Mammary epithelial cell (primary cell): Measurements from ENCODE around the gene KIAA1614.
"Not testable (repeated sequence)": the region's sequence is repeated elsewhere in the genome, so short reads cannot be mapped to it uniquely, and the experiment has no call there.

ENCODE experiments used
- EZH2 ChIP-seq: IDR thresholded peaks from 2 replicates; pipeline ENCODE4 v1.6.1; 2012; ENCODE audit warnings: low read length, inconsistent platforms, borderline replicate concordance
- TF ChIP-seq, protein P1 (sequence below), 2 donors: IDR thresholded peaks in 1 of 2; conservative IDR thresholded peaks in 1 of 2; 2 replicates each; pipeline ENCODE4 v1.5.1; 2011 to 2012; ENCODE audit warnings: inconsistent platforms in 2 of 2, low read length in 2 of 2, mild to moderate bottlenecking in 2 of 2, control low read depth in 1 of 2, low read depth in 1 of 2; ENCODE audit not compliant: insufficient read depth in 1 of 2; ENCODE audit errors: extremely low read depth in 1 of 2

DNA sequence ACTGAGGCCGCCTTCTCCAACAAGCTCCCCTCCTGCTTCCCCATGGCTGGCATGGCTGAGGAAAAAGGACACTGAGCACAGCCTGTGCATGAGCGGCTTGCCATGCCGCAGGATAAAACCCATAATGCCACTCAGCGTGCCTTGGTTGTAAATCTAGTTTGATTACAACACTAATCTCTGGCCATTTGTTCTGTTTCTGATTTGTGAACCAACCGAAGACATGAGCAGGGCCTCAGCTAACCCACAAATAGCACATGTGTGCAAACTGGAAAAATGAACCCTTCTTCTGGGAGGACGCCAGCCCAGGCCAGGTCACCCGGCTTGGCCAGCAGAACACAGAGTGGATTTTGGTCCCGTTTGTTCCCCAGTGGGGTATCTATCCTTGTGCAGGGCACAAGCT, 56.1 kb downstream of the KIAA1614 start:
- TF ChIP-seq, protein P1, sequence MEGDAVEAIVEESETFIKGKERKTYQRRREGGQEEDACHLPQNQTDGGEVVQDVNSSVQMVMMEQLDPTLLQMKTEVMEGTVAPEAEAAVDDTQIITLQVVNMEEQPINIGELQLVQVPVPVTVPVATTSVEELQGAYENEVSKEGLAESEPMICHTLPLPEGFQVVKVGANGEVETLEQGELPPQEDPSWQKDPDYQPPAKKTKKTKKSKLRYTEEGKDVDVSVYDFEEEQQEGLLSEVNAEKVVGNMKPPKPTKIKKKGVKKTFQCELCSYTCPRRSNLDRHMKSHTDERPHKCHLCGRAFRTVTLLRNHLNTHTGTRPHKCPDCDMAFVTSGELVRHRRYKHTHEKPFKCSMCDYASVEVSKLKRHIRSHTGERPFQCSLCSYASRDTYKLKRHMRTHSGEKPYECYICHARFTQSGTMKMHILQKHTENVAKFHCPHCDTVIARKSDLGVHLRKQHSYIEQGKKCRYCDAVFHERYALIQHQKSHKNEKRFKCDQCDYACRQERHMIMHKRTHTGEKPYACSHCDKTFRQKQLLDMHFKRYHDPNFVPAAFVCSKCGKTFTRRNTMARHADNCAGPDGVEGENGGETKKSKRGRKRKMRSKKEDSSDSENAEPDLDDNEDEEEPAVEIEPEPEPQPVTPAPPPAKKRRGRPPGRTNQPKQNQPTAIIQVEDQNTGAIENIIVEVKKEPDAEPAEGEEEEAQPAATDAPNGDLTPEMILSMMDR (conservative IDR thresholded peaks at IDR 0.05 in 1 of 2, IDR thresholded peaks at IDR 0.05 in 1 of 2; ENCODE audit: extremely low read depth in 1 of 2, insufficient read depth in 1 of 2, low read depth in 1 of 2, low read length in 2 of 2) = not testable (repeated sequence)
- not testable (repeated sequence) for TF ChIP-seq EZH2
